GOT3 (cell line): ENCODE data around the gene ATP6V0D1.
"Not testable (repeated sequence)": the region's sequence is repeated elsewhere in the genome, so short reads cannot be mapped to it uniquely, and the experiment has no call there.

ENCODE experiments used
- DNase-seq: peaks from one replicate; lab custom pipeline; 2025; ENCODE audit warnings: mixed read lengths; lab: John Stamatoyannopoulos, UW

Gene ATP6V0D1

DNA sequence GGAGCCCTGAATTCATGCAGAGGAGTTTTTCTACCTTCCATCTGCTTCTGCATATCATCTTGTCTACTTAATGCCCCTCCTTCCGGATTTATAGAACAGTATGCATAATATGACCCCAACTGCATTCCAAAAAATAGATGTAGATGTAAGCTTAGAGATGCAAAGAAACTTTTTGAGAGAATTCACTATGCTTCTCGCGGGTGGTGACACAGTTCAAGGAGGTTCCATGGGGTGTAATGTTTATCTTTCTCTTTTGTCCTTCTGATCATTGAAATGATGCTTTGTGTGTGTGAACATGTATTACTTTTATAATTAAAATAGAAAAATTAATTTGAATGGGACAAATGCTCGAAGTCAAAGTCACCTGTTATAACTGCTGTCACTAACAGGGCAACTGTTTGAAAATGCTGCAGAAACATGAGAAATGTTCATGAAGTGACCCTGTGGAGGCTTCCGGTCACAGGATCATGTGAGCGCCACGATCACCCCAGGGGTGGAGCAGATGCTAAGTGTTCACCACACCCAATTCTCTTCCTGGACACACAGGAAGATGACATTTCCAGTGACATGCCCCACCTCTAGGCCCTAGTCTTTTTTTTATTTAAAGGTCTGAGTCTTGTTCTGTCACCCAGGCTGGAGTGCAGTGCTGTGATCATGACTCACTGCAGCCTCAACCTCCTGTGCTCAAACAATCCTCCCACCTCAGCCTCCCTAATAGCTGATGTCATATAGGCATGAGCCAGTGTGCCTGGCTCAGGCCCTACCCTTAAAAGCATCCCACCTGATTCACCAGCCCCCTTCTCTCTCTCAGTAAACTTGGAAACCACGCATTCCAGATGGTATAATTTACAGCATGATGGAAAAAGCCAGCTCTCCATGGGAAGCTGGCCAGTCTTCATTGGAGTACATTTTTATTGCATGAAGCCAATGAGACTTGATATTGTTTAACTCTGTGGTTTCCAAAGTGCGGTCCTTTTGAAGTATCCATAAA is 23.4 kb upstream of the ATP6V0D1 start:
- no peak for DNase-seq

DNA sequence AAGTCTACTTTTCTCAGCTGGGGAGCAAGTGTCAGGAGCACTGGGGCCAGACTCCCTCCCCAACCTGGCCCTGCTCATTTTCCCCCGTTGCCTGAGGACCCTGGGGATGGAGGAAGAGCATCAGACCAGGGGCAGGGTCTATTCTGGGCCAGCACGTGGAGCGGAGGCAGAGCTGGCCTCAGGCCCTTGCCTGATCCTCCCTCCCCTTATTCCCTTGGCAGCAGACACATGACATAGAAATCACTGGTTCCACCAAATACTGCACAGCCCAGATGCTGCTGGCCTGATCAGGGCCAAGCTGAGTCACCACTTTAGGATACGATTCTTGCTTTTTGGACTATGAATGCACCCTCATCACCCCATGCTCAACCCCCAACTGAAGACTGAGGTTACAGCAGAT is 18.1 kb upstream of the ATP6V0D1 start:
- DNase-seq: no peak

DNA sequence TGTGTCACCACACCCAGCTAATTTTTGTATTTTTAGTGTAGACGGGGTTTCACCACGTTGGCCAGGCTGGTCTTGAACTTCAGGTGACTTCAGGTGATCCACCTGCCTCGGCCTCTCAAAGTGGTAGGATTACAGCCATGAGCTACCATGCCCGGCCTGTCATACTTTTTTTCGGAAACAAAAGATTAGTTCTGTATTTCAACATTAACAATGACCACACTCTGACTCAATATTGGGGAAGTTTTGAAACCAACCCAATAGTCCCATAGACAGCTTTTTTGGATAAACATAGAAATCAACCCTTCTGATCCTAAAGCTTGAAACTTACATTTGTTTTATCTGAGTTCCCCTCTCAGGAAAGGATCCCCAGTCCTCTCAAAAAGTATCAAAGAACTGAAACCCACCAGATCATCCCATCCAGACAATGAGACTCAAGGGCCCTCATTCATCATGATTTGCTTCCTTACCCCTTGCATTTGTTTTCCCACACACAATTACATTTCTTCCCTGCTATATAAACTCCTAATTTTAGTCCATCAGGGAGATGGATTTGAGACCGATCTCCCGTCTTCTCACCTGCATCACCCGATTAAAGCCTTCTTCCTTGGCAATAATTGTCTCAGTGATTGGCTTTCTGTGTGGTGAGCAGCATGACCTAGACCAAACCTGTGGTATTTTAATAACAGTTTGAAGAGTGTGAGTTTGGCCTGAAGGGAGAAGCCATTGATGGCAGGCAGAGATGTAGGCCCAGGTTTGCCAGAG is 9.6 kb upstream of the ATP6V0D1 start:
- no peak for DNase-seq

DNA sequence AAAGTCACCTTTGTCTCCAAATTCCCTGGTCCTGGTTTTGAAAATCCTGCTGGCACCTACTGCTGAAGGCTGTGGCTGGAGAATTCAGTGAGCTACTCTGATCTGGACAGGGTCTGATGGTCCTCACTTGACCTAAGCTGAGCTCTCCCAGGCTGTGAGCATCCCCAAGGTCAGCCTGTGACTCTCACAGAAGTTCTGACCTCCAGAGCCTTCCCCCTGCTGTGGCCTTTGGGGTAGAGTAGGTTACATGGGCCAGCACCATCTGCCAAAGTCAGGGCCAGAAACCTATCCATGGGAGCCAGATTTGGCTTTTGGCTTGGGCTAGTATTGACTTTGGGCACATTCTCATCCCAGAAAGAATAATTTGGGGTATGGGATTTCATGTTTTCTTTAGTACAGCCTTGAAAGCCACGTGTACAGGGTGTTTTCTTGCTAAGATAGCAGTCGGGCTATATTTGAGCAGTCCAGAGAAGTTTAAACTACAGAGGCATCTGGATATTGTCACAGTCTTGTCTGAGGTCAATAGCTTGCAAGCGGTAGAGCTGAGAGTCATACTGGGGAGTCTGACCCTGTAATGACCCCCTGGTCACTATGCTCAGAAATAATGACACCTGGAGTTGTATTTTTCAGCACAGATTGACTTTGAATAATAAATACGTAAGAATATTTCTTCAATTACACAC is 8.6 kb upstream of the ATP6V0D1 start:
- no peak for DNase-seq

DNA sequence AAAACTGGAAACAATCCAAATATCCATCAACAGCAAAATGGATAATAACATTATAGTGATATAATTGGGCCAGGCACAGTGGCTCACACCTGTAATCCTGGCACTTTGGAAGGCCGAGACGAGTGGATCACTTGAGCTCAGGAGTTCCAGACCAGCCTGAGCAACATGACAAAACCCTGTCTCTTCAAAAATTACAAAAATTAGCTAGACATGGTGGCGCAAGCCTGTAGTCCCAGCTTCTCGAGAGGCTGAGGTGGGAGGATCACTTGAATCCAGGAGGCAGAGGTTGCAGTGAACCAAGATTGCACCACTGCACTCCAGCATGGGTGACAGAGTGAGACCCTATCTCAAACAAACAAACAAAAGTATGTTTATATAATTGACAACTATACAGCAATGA is 6.6 kb upstream of the ATP6V0D1 start:
- DNase-seq: not testable (repeated sequence)

DNA sequence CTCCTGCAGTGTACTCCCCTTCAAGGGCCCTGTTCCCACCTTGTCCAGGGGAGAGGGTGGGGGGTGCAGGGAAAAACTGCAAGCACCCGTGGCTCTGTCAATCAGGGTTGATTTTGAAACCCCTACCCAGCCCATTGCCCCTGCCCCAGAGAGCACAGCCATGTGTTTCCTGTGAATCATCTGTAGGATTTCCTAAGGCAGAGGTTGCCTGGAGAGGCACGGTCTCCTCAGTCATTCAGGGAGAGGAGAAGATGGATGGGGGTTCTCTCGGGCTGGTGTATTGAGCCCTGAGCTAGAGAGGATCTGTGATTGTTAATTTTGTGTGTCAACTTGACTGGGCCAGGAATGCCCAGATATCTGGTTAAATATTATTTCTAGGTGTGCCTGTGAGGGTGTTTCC is 5.8 kb upstream of the ATP6V0D1 start:
- no peak for DNase-seq

DNA sequence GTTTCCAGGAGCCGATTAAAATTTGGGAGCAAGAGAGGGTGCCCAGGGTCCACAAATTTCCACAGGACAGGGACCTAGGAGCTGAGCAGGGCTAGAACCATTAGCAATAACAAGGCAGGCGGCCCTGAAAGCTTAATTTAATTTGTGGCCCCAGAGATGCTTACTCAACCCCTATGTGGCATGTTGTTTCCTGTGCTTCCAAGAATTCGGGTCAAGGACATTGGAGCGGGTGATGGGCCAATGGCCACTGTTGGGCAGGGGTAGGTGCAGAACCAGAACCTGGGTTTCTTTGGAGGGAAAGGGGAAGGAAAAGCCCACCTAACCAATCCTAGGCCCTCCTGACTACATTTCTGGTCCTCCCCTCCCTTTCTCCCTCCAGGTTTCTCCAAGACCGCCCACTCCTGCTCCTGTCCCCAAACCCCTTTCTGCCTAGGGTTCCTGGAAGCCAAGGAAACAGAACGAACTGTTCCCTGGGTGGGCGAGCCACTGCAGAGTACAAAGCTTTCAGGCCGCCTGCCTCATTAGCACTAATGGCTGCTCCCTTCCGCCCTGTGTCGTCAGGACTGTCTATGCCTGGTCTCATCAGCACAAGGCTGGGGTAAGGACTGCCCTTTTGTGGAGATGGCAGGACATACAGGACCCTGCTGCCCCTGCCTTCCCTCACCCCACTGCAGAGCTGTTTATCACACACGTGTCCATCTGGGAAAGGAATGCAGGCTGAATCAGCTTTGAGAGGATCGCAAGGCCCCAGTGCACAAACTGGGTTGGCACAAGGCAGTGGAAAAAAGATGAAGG is 3.0 kb upstream of the ATP6V0D1 start:
- DNase-seq: no peak

DNA sequence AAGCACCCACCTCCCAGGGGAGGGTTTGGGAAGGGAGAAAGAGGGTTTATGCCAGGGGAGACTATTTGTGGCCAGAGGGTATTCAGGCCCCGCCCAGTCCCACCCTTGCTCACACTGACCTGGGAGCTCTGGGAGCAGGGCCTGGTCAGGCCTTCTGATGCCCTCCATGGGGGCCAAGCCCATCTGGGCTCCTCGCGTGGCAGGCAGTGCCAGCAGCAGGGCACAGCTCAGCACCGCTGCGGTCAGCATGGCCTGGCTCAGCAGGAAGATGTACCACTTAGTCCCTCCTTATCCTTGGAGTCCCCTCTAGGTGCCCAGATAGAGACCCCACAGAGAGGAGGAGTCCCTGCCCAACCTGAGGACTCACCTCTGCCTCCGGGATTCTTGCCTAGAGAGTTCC is 2.2 kb upstream of the ATP6V0D1 start, which contains the start of gene AGRP:
Gene AGRP, minus strand, starts transcription at position 398 of the 400 bp plus-strand sequence. Its CDS starts 149 bp downstream, at position 249.
- no peak for DNase-seq

DNA sequence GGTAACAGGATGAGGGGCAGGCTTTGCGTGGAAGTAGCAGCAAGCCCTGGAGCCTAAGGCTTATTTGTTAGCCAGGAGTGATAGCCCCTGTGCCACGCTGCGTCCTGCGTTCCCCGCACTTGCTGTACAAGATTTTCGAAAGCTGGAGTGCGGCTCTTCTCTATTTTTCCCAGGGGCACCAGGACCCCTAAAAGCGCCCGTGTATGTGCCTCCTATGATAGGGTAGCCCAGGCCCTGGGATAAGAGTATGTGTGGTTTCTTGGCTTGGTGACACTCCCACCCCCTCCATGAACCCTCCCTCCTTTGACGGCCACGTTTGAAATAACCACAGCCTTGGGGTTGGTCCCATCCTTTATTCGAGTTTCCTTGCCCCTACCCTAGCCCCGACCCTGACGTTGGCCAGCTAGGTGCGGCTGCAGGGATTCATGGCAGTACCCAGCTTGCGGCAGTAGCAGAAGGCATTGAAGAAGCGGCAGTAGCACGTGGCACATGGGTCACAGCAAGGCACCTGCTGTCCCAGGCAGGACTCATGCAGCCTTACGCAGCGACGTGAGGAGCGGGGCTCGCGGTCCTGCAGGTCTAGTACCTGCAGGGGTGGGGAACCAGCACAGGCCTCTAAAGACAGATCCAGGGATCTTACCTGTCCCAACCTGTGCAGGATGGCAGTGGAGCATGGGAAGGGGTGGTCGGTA is 1.4 kb upstream of the ATP6V0D1 start:
- DNase-seq: no peak

DNA sequence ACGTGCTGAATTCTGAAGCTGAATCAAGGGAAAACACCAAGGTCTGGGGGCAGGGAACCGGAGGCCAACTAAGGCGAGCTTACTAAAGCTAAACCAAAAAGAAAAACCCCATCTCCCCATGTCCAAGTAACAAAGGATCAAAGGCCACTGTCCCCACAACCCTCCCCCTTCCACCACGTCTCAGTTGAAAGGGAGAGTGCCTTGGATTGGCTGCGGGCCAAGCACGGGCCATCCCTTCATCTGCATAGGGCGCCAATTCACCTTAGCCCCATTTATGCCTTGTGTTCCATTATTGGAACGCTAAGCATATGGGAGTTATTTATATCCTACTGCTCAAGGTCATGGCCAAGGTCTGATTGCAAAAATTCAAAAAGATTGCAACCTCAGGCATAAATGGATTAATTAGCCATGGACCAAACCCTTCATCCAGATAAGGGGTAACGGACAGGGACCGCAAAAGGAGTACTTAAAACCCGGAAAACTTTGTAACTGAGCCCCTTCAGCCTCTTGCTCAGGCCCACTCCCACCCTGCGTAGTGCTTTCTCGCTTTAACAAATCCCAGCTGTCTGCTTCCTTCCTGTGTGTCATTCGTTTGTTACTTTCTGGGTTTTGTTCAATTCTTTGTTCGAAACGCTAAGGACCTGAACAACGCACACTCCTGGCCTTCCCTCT is 740 bp upstream of the ATP6V0D1 start:
- no peak for DNase-seq

DNA sequence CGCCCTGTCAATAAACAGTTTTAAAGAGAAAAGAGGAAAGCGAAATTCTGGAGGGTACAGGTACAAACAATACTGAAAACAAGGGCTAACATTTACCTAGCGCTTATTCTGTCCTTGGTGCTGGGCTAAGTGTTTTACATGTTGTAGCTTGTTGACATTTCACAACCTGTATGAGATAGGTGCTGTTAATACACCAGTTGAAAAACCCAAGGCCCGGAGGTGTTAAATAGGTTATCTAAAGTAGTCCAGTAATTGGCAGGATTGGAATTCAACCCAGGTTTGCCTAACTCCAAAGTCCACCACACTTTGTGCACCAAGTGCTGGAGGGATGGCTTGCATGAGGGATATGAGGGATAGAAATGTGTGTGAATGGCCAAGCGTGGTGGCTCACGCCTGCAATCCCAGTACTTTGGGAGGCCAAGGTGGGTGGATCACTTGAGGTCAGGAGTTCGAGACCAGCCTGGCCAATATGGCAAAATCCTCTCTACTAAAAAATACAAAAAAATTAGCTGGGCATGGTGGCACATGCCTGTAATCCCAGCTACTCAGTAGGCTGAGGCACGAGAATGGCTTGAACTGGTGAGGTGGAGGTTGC is 2.9 kb downstream of the ATP6V0D1 start:
- DNase-seq: no peak

DNA sequence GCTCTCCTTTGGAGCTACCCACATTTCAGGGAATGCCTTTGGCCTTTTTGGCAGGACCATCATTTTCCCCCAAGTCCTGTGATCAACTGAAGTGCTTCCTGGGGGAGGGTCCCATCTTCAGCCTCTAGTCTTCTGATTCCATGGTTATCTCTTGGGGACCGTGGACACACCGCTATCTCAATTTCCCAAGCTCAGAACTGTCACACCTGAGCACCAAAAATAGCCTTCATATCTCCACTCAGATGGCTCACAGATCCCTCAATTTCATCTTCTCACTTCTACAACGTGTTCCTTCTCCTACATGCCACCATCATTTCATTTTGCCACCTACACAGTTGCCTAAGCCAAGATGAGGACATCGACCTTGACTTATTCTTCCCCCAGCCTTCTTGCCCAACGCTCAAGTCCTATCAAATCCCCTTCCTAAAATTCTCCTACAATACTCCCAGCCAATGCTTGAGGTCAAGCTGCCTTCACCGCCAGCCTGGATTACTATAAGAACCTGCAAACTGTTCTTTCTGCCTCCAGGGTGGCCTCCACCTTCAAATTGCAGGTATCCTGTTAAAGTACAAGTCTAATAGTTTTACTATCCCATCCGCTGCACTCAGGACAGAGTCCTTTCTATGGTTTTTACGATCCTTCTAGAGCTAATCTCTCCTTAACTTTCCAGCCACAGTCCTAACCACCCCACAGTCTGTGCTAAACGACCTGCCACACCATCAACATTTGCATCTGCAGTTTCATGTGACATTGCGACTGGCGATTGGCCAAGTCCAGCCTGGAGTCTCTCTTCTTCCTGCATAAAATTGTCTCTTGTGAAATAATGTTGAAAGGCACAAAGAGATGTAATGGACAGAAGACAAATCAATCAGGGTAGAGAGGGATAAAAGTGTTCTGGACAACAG is 6.2 kb downstream of the ATP6V0D1 start:
- DNase-seq: no peak

DNA sequence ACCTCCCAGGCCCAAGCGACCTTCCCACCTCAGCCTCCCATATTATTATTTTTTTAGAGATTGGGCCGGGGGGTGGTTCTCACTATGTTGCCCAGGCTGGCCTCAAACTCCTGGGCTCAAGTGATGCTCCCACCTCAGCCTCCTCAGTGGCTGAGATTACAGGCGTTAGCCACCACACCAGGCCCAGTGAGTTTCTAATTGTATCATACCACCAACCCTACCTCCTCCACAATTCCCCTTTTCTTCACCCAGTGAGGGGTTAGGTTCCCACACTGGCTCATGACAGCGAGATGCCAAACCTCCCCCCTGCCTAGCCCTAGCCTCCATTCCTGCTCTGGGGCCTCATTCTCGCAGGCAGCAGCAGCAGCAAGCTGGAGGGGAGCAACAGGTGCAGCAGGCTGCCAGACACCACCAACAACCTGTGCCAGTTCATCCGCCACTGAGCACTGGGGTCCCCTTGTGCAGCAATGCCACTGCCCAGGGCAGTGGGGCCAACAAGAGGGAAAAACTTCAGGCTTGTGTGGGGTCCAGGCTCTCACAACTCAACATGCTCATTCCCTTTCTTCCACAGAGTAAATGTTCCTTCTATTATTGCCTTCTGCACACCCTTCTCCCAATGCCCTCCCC is 9.1 kb downstream of the ATP6V0D1 start:
- no peak for DNase-seq

DNA sequence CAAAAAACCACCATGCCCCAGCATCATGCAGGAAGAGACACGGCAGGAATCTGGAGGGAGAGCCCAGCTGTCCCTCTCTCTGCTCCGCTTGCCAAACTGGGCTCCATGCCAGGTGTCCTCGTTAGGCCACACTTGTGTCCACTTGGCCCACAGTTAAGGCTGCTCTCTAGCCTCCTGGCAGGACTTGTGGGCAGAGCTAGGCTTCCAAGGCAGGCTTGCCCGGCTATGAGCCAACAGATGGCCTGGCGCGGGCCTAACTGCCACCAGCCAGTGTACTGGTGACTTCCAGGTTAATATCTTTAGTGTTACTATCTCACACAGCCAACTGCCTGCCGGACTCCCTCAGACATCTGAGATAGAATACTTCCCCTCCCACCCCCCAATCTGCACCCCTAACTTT is 10.6 kb downstream of the ATP6V0D1 start:
- DNase-seq: no peak

DNA sequence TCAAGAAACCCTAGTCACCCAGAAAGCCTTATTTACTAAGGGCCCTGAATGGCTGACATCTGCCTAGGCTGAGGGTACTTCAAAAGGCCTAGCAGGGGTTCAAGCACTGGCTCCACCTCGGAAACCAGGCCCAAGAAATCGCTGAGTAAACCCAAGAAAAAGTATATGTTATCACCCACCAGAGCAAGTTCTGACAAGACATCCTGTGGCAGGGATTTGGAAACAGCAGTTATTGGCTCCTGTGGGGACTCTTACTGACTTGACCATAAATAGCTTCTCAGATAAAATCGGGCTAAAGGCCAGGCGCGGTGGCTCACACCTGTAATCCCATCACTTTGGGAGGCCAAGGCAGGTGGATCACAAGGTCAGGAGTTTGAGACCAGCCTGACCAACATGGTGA is 12.2 kb downstream of the ATP6V0D1 start:
- no peak for DNase-seq

DNA sequence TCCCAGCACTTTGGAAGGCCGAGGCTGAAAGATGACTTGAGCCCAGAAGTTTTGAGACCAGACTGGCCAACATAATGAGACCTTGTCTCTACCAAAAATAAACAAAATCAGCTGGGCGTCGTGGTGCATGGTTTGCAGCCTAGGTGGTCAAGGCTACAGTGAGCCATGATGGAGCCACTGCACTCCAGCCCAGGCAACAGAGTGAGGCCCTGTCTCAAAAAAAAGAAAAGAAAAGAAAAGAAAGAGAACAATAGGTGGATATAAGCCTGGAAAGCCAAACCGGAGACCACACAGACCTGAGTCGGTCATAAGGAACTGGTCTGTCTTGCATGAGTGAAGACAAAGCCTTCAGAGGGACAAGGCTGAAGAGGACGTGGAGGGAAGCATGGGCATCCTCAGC is 14.4 kb downstream of the ATP6V0D1 start:
- no peak for DNase-seq

DNA sequence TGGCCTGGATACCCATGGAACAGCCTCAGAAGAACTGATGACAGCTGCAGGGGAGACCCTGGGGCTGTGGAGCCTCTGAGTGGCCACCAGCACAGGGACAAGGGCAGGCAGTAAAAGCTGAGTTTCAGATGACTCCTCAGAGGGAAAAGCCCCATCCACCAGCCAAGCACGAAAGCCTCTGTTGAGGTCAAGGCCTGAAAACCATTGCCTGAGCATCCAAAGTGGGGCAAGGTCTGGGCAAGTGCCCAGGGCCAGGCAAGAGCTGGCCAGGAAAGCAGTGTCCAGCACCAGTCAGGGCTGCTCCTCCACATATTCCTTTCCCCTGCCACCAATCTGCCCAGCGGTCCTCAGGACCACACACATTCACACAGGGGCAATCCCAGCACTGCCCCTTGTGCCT is 16.4 kb downstream of the ATP6V0D1 start:
- DNase-seq: no peak

DNA sequence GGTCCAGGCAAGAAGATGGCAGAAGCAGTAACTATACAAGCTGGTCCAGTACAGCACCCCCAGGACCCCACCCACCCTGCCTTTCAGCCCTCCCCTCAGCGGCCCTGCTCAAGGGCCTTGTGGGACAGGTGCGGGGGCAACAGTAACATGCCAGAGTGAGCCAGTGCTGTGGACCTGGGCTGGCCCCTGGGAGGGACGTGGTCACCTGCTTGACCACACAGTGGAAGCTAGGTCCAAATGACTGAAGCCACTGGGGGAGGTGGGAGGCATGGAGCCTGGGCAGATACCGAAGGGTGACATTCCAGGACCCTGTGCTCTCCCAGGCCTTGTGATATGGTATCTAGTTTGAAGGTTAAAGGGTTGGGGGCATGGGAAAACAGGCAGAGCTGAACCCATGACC is 17.3 kb downstream of the ATP6V0D1 start:
- no peak for DNase-seq
